C1 segment of cervical spinal cord (tissue), 14 donors: ENCODE measurements around the gene DGAT2.

Experiments
- DNase-seq, 14 donors: peaks; one replicate each; lab custom pipeline; 2025; lab: John Stamatoyannopoulos, UW

Gene DGAT2

GRCh38 chr11:75778962-75779361, 10.4 kb downstream of the DGAT2 start:
- no peak for DNase-seq

GRCh38 chr11:75779960-75780359, 11.4 kb downstream of the DGAT2 start:
- no peak for DNase-seq

- no peak for DNase-seq
Measured at GRCh38 chr11:75780888-75781287, 12.3 kb downstream of the DGAT2 start.

- DNase-seq = no peak
Measured at GRCh38 chr11:75781296-75781695, 12.7 kb downstream of the DGAT2 start.

- no peak for DNase-seq
Measured at GRCh38 chr11:75781831-75782230, 13.3 kb downstream of the DGAT2 start.

- no peak for DNase-seq
Measured at GRCh38 chr11:75782540-75783263, 14.1 kb downstream of the DGAT2 start.

- no peak for DNase-seq
Measured at GRCh38 chr11:75783416-75784084, 15.0 kb downstream of the DGAT2 start.

GRCh38 chr11:75784085-75784478, 15.5 kb downstream of the DGAT2 start:
- DNase-seq = no peak

- no peak for DNase-seq
Measured at GRCh38 chr11:75784506-75784905, 15.9 kb downstream of the DGAT2 start.

GRCh38 chr11:75785187-75785586, 16.6 kb downstream of the DGAT2 start:
- no peak for DNase-seq

GRCh38 chr11:75786101-75786736, 17.6 kb downstream of the DGAT2 start:
- no peak for DNase-seq

GRCh38 chr11:75789521-75789920, 20.9 kb downstream of the DGAT2 start:
- no peak for DNase-seq

GRCh38 chr11:75790986-75791385, 22.4 kb downstream of the DGAT2 start:
- DNase-seq = no peak

GRCh38 chr11:75792127-75792731, 23.7 kb downstream of the DGAT2 start:
- no peak for DNase-seq

- no peak for DNase-seq
Measured at GRCh38 chr11:75792997-75793800, 24.6 kb downstream of the DGAT2 start.

- DNase-seq = no peak
Measured at GRCh38 chr11:75793966-75794365, 25.4 kb downstream of the DGAT2 start.

GRCh38 chr11:75795276-75796090, 26.9 kb downstream of the DGAT2 start:
- no peak for DNase-seq

GRCh38 chr11:75796091-75796435, 27.5 kb downstream of the DGAT2 start:
- DNase-seq = no peak

GRCh38 chr11:75797116-75797515, 28.5 kb downstream of the DGAT2 start:
- DNase-seq = no peak

GRCh38 chr11:75797792-75798191, 29.2 kb downstream of the DGAT2 start:
- DNase-seq = no peak

- DNase-seq = no peak
Measured at GRCh38 chr11:75800136-75800675, 31.6 kb downstream of the DGAT2 start.
